Fibroblast of lung (primary cell): Measurements from ENCODE around the gene ITLN1. TPM values are rescaled to one million over a fixed set of nuclear protein-coding genes. Genes with fewer than 3 reads are reported as not detected.
"Not testable (repeated sequence)": the region's sequence is repeated elsewhere in the genome, so short reads cannot be mapped to it uniquely, and the experiment has no call there.

Experiments
- DNase-seq, 2 donors: peaks; one replicate each; pipeline versions ENCODE4 v3.0.0 to v3.0.0-alpha.2; 2010; ENCODE audit warnings: low read depth in 2 of 2
- H2AFZ ChIP-seq: 2 replicates; pipeline ENCODE4 v1.5.1; 2012; ENCODE audit warnings: low read length, control low read depth, inconsistent platforms
- H3K27ac ChIP-seq: 2 replicates; pipeline ENCODE4 v1.5.1; 2011; ENCODE audit warnings: low read length, control low read depth; ENCODE audit not compliant: insufficient read depth
- H3K27me3 ChIP-seq: 2 replicates; pipeline ENCODE4 v1.5.1; 2011; ENCODE audit warnings: mild to moderate bottlenecking, low read length; ENCODE audit not compliant: control insufficient read depth, insufficient read depth
- H3K36me3 ChIP-seq: 2 replicates; pipeline ENCODE4 v1.5.1; 2011; ENCODE audit warnings: low read length; ENCODE audit not compliant: control insufficient read depth, insufficient read depth
- H3K4me1 ChIP-seq: 2 replicates; pipeline ENCODE4 v1.5.1; 2011; ENCODE audit warnings: low read length; ENCODE audit not compliant: control insufficient read depth, insufficient read depth; ENCODE audit errors: extremely low read depth
- H3K4me2 ChIP-seq: 2 replicates; pipeline ENCODE4 v1.5.1; 2011; ENCODE audit warnings: low read length, control low read depth; ENCODE audit not compliant: insufficient read depth; ENCODE audit errors: extremely low read depth
- H3K4me3 ChIP-seq, 4 experiments: fragments of 200-600 bp in 1 of 4; sonication (generic) in 1 of 4; replicated peaks in 1 of 4; 2 replicates each; pipeline ENCODE4 v1.5.1; 2011 to 2016; ENCODE audit warnings: low read length in 4 of 4, low read depth in 3 of 4, mild to moderate bottlenecking in 3 of 4, control low read depth in 2 of 4, inconsistent platforms in 1 of 4, mixed read lengths in 1 of 4; ENCODE audit not compliant: insufficient read depth in 1 of 4; ENCODE audit errors: control extremely low read depth in 1 of 4
- H3K79me2 ChIP-seq: 2 replicates; pipeline ENCODE4 v1.5.1; 2012; ENCODE audit warnings: mild to moderate bottlenecking, low read length, inconsistent platforms; ENCODE audit not compliant: control insufficient read depth, insufficient read depth
- H3K9ac ChIP-seq: 2 replicates; pipeline ENCODE4 v1.5.1; 2011; ENCODE audit warnings: mild to moderate bottlenecking, low read length, control low read depth; ENCODE audit not compliant: insufficient read depth
- H3K9me3 ChIP-seq: 2 replicates; pipeline ENCODE4 v1.5.1; 2012; ENCODE audit warnings: low read depth, low read length; ENCODE audit not compliant: control insufficient read depth, insufficient read depth
- H4K20me1 ChIP-seq: 2 replicates; pipeline ENCODE4 v1.5.1; 2011; ENCODE audit warnings: low read length; ENCODE audit not compliant: control insufficient read depth, insufficient read depth; ENCODE audit errors: extremely low read depth
- CTCF ChIP-seq, 2 donors: IDR thresholded peaks in 1 of 2; conservative IDR thresholded peaks in 1 of 2; 1 replicate in 1 of 2; 2 replicates in 1 of 2; pipeline ENCODE4 v1.5.1; 2011 to 2012; ENCODE audit warnings: low read length in 2 of 2, control low read depth in 1 of 2, inconsistent platforms in 1 of 2, low read depth in 1 of 2, mild to moderate bottlenecking in 1 of 2
- EZH2 ChIP-seq: IDR thresholded peaks from 2 replicates; pipeline ENCODE4 v1.5.1; 2012; ENCODE audit warnings: low read length, control low read depth, mild to moderate bottlenecking; ENCODE audit errors: missing control alignments
- polyA plus RNA-seq, 2 donors: library from polyadenylated mRNA; depleted of rRNA in 1 of 2; stranded (reverse) in 1 of 2; unstranded in 1 of 2; fragments of >200 nt; gene quantifications; 2 replicates each; pipeline ENCODE4 v1.2.1, GENCODE V29; 2011 to 2012; ENCODE audit warnings: missing spikeins in 1 of 2
- total RNA-seq: library from RNA; depleted of rRNA; stranded (reverse); fragments of >200 nt; gene quantifications from 2 replicates; pipeline ENCODE4 v1.2.1, GENCODE V29; 2014

The ITLN1 gene
- total and polyA plus RNA-seq, 2 donors (not counting 1 experiment from before 2014, with no cell fraction given), result not detected

DNA sequence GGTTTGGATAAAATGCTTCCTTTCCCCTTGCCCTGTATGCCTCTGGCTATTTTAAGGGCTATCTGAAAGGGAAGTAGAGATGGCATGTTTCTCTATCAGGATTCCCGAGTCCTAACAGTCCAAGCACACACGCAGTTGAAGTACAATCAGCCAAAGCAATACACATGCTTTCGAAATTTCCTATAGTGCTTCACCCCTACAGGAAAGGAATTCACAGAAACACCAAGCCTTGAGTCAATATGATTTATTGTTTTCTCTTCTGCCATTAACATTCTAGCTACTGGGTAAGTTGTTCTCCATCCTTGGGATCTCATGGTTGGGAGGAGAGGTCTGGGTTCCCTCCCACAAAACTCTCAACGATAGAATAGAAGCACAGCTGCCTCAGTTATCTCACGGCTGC is 8.7 kb downstream of the ITLN1 start:
- H3K9me3 ChIP-seq, result no peaks in the 10 kb centered on the region
- no peaks in the 10 kb centered on the region for H3K4me1 ChIP-seq
- H4K20me1 ChIP-seq, result no peaks in the 10 kb centered on the region
- no peak for TF ChIP-seq CTCF (conservative IDR thresholded peaks at IDR 0.05 in 1 of 2, IDR thresholded peaks at IDR 0.05 in 1 of 2; ENCODE audit: low read depth in 1 of 2, low read length in 2 of 2)
- no peak for TF ChIP-seq EZH2
- no peak overlapping the region for H2AFZ ChIP-seq
- H3K79me2 ChIP-seq, result no peaks in the 10 kb centered on the region
- no peak for DNase-seq
- H3K27me3 ChIP-seq, result no peaks in the 10 kb centered on the region
- H3K4me3 ChIP-seq, result no peak overlapping the region
- H3K9ac ChIP-seq, result no peak overlapping the region
- no peaks in the 10 kb centered on the region for H3K36me3 ChIP-seq
- no peak overlapping the region for H3K4me2 ChIP-seq
- H3K27ac ChIP-seq, result no peak overlapping the region

- not testable (repeated sequence) for H3K4me2 ChIP-seq, H3K4me1 ChIP-seq, H3K79me2 ChIP-seq, H3K27me3 ChIP-seq, H3K9me3 ChIP-seq, H3K36me3 ChIP-seq, H2AFZ ChIP-seq, DNase-seq, H3K9ac ChIP-seq, H4K20me1 ChIP-seq, H3K4me3 ChIP-seq, H3K27ac ChIP-seq
Observed at GRCh38 chr1:160875591-160875990, 9.4 kb downstream of the ITLN1 start.

DNA sequence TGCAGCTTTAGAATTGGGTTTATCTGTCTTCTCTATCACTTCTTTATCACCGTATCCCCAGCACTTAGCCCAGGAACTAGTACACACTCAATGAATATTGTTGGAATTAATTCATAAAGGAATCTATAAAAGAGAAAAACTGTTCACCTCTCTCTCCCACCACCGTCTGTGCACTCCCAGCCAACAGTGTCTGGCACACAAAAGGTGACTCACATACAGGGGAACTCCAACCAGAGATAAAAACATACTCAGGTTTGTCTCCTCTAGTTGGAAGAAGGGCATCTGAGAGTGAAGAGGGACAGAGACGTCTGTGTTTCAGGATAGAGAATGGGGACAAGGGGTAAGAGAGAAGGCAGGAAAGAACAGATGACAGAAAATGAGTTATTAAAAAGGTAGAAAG is 10.0 kb downstream of the ITLN1 start:
- Histone ChIP-seq H3K9ac (no peak overlapping the region), H3K9me3 (no peaks in the 10 kb centered on the region), H3K36me3 (no peaks in the 10 kb centered on the region), H3K27ac (no peak overlapping the region), H3K27me3 (no peaks in the 10 kb centered on the region), H4K20me1 (no peaks in the 10 kb centered on the region), H3K4me3 (no peak overlapping the region), H3K4me1 (no peaks in the 10 kb centered on the region), H2AFZ (no peak overlapping the region), H3K79me2 (no peaks in the 10 kb centered on the region), H3K4me2 (no peak overlapping the region)
- TF ChIP-seq EZH2 (no peak), CTCF (conservative IDR thresholded peaks at IDR 0.05 in 1 of 2, IDR thresholded peaks at IDR 0.05 in 1 of 2; ENCODE audit: low read depth in 1 of 2, low read length in 2 of 2) (no peak)
- no peak for DNase-seq
